ENCODE results near the gene DACT2. TPM values are rescaled to one million over a fixed set of nuclear protein-coding genes. Genes with fewer than 3 reads are reported as not detected.
A peak's percentile ranks its signal among the peaks of the same experiment; 100 is the strongest.
"Not testable (repeated sequence)": the region's sequence is repeated elsewhere in the genome, so short reads cannot be mapped to it uniquely, and the experiment has no call there.

DACT2 gene
- total RNA-seq, 2 donors from 2014 or later = not detected

DNA sequence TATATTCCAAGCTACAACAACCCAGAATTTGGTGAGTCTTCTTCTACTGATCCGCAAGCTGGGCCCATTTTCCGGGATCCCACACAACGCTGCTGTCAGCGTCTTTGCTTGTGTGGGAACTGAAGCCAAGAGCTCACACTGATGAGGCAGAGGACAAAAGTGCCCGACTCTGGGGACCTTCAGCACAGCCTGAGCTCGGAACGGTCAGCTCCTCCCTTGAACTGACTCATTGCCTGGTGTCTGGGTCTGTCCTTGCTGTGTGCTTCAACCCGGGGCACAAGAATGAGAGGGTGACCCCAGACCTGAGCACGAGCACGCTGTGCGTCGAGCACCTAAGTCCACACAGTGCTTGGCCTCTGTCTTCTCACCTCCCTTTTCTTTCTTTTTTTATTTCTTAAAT is 33.5 kb downstream of the DACT2 start:
- no peaks in the 10 kb centered on the region for H3K36me3 Mint-ChIP-seq (ENCODE audit: low read depth)
- DNase-seq (no peak), ATAC-seq (no peak)
- no peaks in the 10 kb centered on the region for H3K9me3 ChIP-seq (ENCODE audit: control insufficient read depth, low read length, poor library complexity, severe bottlenecking)
- H3K4me3 Mint-ChIP-seq = no peak overlapping the region
- peaks cover 7% of the 10 kb centered on the region for H3K4me1 Mint-ChIP-seq
- no peak overlapping the region for H3K27ac Mint-ChIP-seq
- peaks cover 26% of the 10 kb centered on the region for H3K27me3 Mint-ChIP-seq

DNA sequence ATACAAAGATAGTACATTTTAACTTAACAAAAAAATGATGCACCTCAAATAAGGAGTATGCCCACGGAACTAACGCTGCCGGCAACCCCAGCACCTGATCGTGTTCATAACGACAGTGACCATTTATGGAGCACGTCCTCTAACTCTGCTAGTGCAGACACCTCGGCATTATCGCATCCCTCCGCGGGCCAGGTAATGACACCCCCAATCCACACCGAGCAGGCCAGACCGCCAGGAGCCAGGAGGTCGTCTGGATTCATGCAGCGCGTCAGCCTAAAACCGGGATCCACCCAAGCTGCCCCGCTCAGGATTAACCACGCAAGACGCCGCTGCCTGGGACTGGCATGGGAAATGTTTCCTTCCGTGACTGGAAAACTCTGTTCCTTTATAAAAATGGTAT is 34.1 kb downstream of the DACT2 start:
- H3K27me3 Mint-ChIP-seq = peaks cover 30% of the 10 kb centered on the region
- no peaks in the 10 kb centered on the region for H3K36me3 Mint-ChIP-seq (ENCODE audit: low read depth)
- peaks cover 7% of the 10 kb centered on the region for H3K4me1 Mint-ChIP-seq
- ATAC-seq = no peak
- no peak overlapping the region for H3K27ac Mint-ChIP-seq
- H3K4me3 Mint-ChIP-seq = no peak overlapping the region
- DNase-seq = no peak
- no peaks in the 10 kb centered on the region for H3K9me3 ChIP-seq (ENCODE audit: control insufficient read depth, low read length, poor library complexity, severe bottlenecking)

DNA sequence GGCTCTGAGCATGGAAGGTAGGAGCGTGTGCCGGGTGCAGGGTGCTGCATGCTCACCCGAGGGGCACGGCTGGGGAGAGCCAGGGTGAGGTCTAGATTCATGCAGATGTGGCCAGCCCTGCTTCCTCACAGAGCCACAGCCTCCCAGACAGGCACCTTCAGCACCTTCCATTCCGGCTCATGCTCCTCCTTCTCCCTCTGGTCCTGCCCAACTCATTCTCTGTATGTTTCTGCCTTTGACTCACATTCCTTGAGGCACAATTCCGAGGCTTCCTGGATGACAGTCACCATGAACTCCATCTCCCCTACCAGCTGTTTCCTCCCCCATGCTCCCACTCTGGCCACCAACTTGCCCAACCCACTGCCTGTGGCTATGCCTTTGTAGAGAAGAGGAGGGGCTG is 35.4 kb downstream of the DACT2 start:
- ATAC-seq (no peak), DNase-seq (no peak)
- Mint-ChIP-seq H3K27me3 (peaks cover 31% of the 10 kb centered on the region), H3K4me1 (peaks cover 7% of the 10 kb centered on the region), H3K4me3 (no peak overlapping the region), H3K36me3 (ENCODE audit: low read depth) (no peaks in the 10 kb centered on the region), H3K27ac (no peak overlapping the region)
- H3K9me3 ChIP-seq (ENCODE audit: control insufficient read depth, low read length, poor library complexity, severe bottlenecking) = no peaks in the 10 kb centered on the region

DNA sequence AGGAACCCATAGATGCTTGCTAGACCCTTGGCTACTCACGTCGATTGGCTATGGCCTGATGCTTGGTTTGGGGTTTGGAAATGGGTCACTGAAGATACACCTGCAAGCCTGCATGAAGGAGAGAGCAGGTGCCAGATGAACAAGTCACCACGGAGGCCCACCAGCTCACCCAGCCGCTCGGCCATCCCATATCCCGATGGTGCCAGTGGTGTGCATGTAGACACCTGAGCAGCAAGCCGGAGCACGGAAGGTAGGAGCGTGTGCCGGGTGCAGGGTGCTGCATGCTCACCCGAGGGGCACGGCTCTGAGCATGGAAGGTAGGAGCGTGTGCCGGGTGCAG is 35.9 kb downstream of the DACT2 start:
- Mint-ChIP-seq H3K27me3 (peaks cover 31% of the 10 kb centered on the region), H3K4me1 (peaks cover 7% of the 10 kb centered on the region), H3K36me3 (ENCODE audit: low read depth) (no peaks in the 10 kb centered on the region), H3K4me3 (no peak overlapping the region), H3K27ac (no peak overlapping the region)
- no peaks in the 10 kb centered on the region for H3K9me3 ChIP-seq (ENCODE audit: control insufficient read depth, low read length, poor library complexity, severe bottlenecking)
- no peak for ATAC-seq
- DNase-seq = no peak

- no peak for ATAC-seq
- H3K9me3 ChIP-seq (ENCODE audit: control insufficient read depth, low read length, poor library complexity, severe bottlenecking) = no peaks in the 10 kb centered on the region
- H3K27me3 Mint-ChIP-seq = peaks cover 34% of the 10 kb centered on the region
- H3K36me3 Mint-ChIP-seq (ENCODE audit: low read depth) = no peaks in the 10 kb centered on the region
- DNase-seq = no peak
- H3K4me3 Mint-ChIP-seq = no peak overlapping the region
- H3K27ac Mint-ChIP-seq = no peak overlapping the region
- peaks cover 4% of the 10 kb centered on the region for H3K4me1 Mint-ChIP-seq
Measured at GRCh38 chr6:168282985-168283685, 36.4 kb downstream of the DACT2 start.

DNA sequence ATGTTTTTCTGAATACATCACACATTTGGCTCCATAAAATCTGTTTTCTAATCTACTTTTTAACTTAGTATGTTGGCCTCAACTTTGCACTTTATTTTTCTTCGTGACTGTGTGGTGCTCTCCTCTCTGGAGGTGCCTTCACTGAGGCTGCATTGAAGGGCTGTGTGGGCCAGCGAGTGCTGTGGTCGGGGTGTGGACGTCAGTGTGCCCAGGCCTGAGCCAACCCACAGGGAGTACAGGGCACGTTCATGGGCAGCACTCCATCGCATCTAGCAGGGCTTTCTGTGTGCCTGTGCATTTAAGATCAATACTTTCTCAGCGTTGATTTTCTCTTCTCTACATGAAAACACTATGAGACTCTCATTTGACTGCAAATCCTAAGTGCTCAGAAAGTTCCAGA is 37.8 kb downstream of the DACT2 start:
- H3K4me3 Mint-ChIP-seq = no peak overlapping the region
- DNase-seq = no peak

DNA sequence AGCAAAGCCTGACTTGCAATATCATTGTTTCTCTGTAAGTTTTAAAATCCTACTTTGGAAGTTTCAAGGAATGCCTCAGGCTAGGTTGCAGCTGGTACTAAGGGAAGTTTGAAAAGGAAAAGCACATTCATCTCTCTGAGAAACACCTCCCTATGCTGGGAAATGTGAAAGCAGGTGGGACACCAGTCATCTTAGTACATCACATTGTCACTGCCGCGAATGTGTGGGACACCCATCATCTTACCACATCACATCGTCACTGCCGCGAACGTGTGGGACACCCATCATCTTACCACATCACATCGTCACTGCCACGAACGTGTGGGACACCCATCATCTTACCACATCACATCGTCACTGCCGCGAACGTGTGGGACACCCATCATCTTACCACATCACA is 38.3 kb downstream of the DACT2 start:
- ATAC-seq; H3K9me3 ChIP-seq (ENCODE audit: control insufficient read depth, low read length, poor library complexity, severe bottlenecking); DNase-seq; H3K27ac Mint-ChIP-seq; H3K36me3 Mint-ChIP-seq (ENCODE audit: low read depth); H3K4me1 Mint-ChIP-seq; H3K4me3 Mint-ChIP-seq: not testable (repeated sequence)
- H3K27me3 Mint-ChIP-seq = peaks cover 44% of the 10 kb centered on the region

More for the DNA sequence above, 37.8 kb downstream of the DACT2 start:
- Mint-ChIP-seq H3K36me3 (ENCODE audit: low read depth) (no peaks in the 10 kb centered on the region), H3K27ac (peak overlapping the region; percentile 19), H3K4me1 (no peaks in the 10 kb centered on the region), H3K27me3 (peaks cover 40% of the 10 kb centered on the region)
- H3K9me3 ChIP-seq (ENCODE audit: control insufficient read depth, low read length, poor library complexity, severe bottlenecking) = no peaks in the 10 kb centered on the region
- ATAC-seq = no peak

DNA sequence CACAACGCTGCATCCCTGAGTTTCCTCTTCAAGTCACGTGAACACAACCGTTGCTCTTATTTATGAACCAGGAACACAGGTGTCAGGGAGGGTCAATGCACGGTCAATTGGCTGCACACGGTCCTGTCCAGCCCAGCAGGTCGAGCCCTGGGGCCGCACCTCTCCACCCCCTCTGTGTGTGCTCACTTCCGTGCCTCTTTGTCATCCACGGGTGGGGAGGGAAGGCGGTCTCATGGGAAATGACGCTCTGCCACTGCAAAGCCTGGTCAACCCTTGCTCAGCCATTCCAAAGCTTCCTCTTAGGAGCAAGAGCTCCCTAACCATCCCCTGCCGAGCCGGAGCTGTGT is 38.7 kb downstream of the DACT2 start:
- no peak for ATAC-seq
- H3K4me3 Mint-ChIP-seq = no peak overlapping the region
- H3K27ac Mint-ChIP-seq = no peak overlapping the region
- H3K9me3 ChIP-seq (ENCODE audit: control insufficient read depth, low read length, poor library complexity, severe bottlenecking) = no peaks in the 10 kb centered on the region
- H3K36me3 Mint-ChIP-seq (ENCODE audit: low read depth) = no peaks in the 10 kb centered on the region
- H3K27me3 Mint-ChIP-seq = peaks cover 46% of the 10 kb centered on the region
- DNase-seq = no peak
- no peaks in the 10 kb centered on the region for H3K4me1 Mint-ChIP-seq

DNA sequence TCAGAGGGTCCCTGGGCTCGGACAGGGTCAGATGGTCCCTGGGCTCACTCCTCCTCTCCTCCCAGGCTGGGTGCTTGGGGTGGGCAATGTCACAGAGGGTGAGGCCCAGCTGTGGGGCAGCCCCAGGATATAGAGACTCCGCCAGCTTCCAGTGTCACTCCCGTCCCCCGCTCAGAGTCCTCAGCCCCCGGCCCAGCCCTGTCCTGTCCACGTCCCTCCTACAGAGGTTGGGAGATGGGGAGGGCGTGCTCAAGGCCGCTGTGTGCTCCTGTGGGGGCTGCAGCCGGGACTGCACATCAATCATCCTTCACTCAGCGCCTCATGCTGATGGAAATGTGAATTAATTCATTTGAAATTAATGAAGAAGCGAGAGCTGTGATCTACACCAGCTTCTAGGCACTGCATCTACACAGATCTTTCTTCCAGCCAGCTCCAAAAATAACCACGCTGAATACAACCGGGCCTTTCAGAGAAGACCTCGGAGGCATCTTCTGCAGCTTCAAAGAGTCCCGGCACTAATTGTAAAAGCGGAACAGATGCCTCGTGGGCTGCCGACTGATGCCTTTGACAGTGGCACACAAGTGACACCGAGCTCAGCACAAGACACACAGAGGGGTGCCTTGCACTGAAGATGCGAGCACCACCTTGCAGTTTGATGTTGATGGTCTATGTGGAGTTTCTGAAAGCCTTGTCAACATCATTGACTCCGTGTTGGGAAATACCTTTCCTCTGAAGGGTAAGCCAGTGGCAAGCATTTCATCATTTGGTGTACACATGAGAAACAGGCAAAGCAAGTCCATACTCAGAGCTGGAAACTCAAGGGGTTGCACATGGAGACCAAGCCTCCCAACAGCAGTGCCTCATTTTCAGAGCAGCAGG is 39.3 kb downstream of the DACT2 start:
- ATAC-seq (no peak), DNase-seq (no peak)
- no peak overlapping the region for H3K4me3 Mint-ChIP-seq
- H3K27ac Mint-ChIP-seq = no peak overlapping the region
- no peaks in the 10 kb centered on the region for H3K36me3 Mint-ChIP-seq (ENCODE audit: low read depth)
- H3K9me3 ChIP-seq (ENCODE audit: control insufficient read depth, low read length, poor library complexity, severe bottlenecking) = no peaks in the 10 kb centered on the region
- peaks cover 52% of the 10 kb centered on the region for H3K27me3 Mint-ChIP-seq
- H3K4me1 Mint-ChIP-seq = no peaks in the 10 kb centered on the region

- H3K4me1 Mint-ChIP-seq = peaks cover 2% of the 10 kb centered on the region
- no peak overlapping the region for H3K27ac Mint-ChIP-seq
- H3K27me3 Mint-ChIP-seq = peaks cover 58% of the 10 kb centered on the region
- H3K4me3 Mint-ChIP-seq = no peak overlapping the region
- DNase-seq = no peak
- H3K9me3 ChIP-seq (ENCODE audit: control insufficient read depth, low read length, poor library complexity, severe bottlenecking) = no peaks in the 10 kb centered on the region
- H3K36me3 Mint-ChIP-seq (ENCODE audit: low read depth) = no peaks in the 10 kb centered on the region
- ATAC-seq = no peak
Measured at GRCh38 chr6:168279403-168279935, 40.1 kb downstream of the DACT2 start.

- H3K4me1 Mint-ChIP-seq = peaks cover 2% of the 10 kb centered on the region
- no peak for ATAC-seq
- no peaks in the 10 kb centered on the region for H3K36me3 Mint-ChIP-seq (ENCODE audit: low read depth)
- DNase-seq = no peak
- H3K9me3 ChIP-seq (ENCODE audit: control insufficient read depth, low read length, poor library complexity, severe bottlenecking) = no peaks in the 10 kb centered on the region
- peaks cover 58% of the 10 kb centered on the region for H3K27me3 Mint-ChIP-seq
- H3K4me3 Mint-ChIP-seq = no peak overlapping the region
- no peak overlapping the region for H3K27ac Mint-ChIP-seq
Measured at GRCh38 chr6:168278904-168279303, 40.7 kb downstream of the DACT2 start.

DNA sequence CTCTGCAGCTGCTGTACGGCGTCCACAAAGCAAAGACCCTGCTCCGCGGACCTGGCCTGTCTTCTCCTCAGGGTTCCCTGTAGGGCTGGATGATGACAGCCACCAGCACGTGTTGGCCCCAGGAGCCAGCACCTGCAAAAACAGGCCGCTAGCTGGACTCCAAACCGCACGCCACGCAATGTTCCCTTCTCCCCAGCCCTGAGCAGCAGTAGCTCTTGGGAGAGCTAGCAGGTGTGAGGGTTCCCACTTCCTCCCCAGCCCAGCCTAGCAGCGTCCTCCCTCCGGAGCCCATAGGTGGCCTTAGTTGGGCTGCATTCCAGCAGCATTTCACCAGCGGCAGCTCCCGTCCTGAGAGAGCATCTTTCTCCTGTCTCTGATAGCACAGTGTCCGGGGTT is 42.3 kb downstream of the DACT2 start:
- H3K27ac Mint-ChIP-seq = no peak overlapping the region
- peaks cover 3% of the 10 kb centered on the region for H3K4me1 Mint-ChIP-seq
- ATAC-seq (no peak), DNase-seq (no peak)
- no peaks in the 10 kb centered on the region for H3K9me3 ChIP-seq (ENCODE audit: control insufficient read depth, low read length, poor library complexity, severe bottlenecking)
- no peak overlapping the region for H3K4me3 Mint-ChIP-seq
- no peaks in the 10 kb centered on the region for H3K36me3 Mint-ChIP-seq (ENCODE audit: low read depth)
- peaks cover 60% of the 10 kb centered on the region for H3K27me3 Mint-ChIP-seq

DNA sequence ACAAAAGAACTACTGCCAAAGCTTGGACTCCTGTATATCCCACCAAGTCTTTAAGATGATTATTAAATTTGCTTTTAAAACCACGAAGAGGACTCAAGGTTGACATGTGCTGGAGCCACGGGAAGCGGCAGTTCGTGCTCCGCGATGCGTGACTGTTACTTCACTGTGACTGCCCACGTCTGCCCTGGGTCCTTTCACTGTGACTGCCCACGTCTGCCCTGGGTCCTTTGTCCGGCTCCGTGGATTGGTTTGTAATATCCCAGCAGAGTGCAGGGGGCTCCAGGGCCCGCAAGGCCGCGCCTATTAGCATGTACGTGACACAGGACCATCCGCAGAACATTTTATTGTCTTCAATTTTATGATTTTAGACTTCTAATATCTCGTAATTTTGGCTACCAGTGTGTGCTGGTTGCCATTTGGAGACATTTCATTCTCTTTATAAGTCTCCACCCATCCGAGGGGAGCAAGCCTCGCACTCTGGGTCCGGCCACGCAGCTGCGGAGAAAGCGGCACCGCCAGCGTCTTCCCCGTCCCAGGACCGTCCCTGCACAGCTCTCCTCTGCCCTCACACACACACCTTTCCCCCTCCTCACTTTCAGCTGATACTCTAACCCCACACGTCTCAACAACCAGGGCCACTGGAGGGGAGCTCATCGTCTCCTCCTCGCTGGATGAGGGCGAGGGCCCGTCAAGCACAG is 42.9 kb downstream of the DACT2 start:
- Mint-ChIP-seq H3K4me3 (no peak overlapping the region), H3K36me3 (ENCODE audit: low read depth) (no peaks in the 10 kb centered on the region), H3K4me1 (peaks cover 5% of the 10 kb centered on the region), H3K27ac (no peak overlapping the region), H3K27me3 (peaks cover 60% of the 10 kb centered on the region)
- H3K9me3 ChIP-seq (ENCODE audit: control insufficient read depth, low read length, poor library complexity, severe bottlenecking) = no peaks in the 10 kb centered on the region
- no peak for ATAC-seq
- DNase-seq = no peak
